Sigmoid colon (tissue), 7 donors: Measurements from ENCODE around the gene MLH3. TPM values are rescaled to one million over a fixed set of nuclear protein-coding genes. Genes with fewer than 3 reads are reported as not detected.

ENCODE experiments used
- DNase-seq: peaks from one replicate; pipeline ENCODE4 v3.0.0-alpha.2; 2019
- H3K27ac ChIP-seq, 4 donors: fragments of 200-600 bp; sonication (generic); one replicate each; pipeline ENCODE4 v1.5.1; 2016 to 2019; ENCODE audit warnings: mild to moderate bottlenecking in 1 of 4
- H3K27me3 ChIP-seq, 3 donors: fragments of 200-600 bp; sonication (generic); one replicate each; pipeline ENCODE4 v1.5.1; 2019; ENCODE audit warnings: mild to moderate bottlenecking in 1 of 3
- H3K36me3 ChIP-seq, 4 donors: fragments of 200-600 bp; sonication (generic); one replicate each; pipeline ENCODE4 v1.5.1; 2016 to 2019
- H3K4me1 ChIP-seq, 4 donors: fragments of 200-600 bp; sonication (generic); one replicate each; pipeline ENCODE4 v1.5.1; 2017 to 2019
- H3K4me3 ChIP-seq, 4 donors: fragments of 200-600 bp; sonication (generic); one replicate each; pipeline ENCODE4 v1.5.1; 2017 to 2019; ENCODE audit warnings: mild to moderate bottlenecking in 2 of 4, moderate library complexity in 1 of 4
- H3K9me3 ChIP-seq, 4 donors: fragments of 200-600 bp in 3 of 4; sonication (generic) in 3 of 4; one replicate each; pipeline versions ENCODE4 v1.5.1 to v1.6.1; 2013 to 2019
- EP300 ChIP-seq, 4 donors: sonication (generic); formaldehyde crosslinking; IDR thresholded peaks; one replicate each; pipeline ENCODE4 v1.6.1; 2017; ENCODE audit warnings: antibody characterized with exemption in 4 of 4
- POLR2A ChIP-seq, 2 donors: fragments of 450-650 bp; IDR thresholded peaks; one replicate each; pipeline ENCODE4 v1.6.1; 2016; ENCODE audit warnings: antibody characterized with exemption in 2 of 2, mild to moderate bottlenecking in 2 of 2, moderate library complexity in 2 of 2
- POLR2AphosphoS5 ChIP-seq, 4 donors: sonication (generic); formaldehyde crosslinking; IDR thresholded peaks; one replicate each; pipeline ENCODE4 v1.6.1; 2017; ENCODE audit warnings: antibody characterized with exemption in 4 of 4
- WGBS, 2 donors: extraction: QIAGEN DNeasy Blood & Tissue Kit; methylation state at CpG; one replicate each; pipeline ENCODE4 v1.1.7; 2013; 5-methylcytosine and 5-hydroxymethylcytosine counted together
- intact Hi-C: fragments of 100-400 bp; cut with DNase I; formaldehyde crosslinking; loops from one replicate; pipeline ENCODE4 v1.15.1; 2023
- polyA plus RNA-seq, 3 donors: library from polyadenylated mRNA; stranded (reverse); fragments of 200-250 nt; gene quantifications; one replicate each; pipeline ENCODE4 v1.2.3, GENCODE V29; 2013
- total RNA-seq, 4 donors: library from RNA; depleted of rRNA; stranded (reverse); fragments of >200 nt; gene quantifications; one replicate each; pipeline ENCODE4 v1.1.0, GENCODE V29; 2016
- TF ChIP-seq, protein P1 (sequence below), 4 experiments: fragments of 450-650 bp in 3 of 4; fragments of 200-600 bp in 1 of 4; IDR thresholded peaks; one replicate each; pipeline ENCODE4 v1.5.1; 2016 to 2019; ENCODE audit warnings: antibody characterized with exemption in 4 of 4, mild to moderate bottlenecking in 3 of 4, moderate library complexity in 2 of 4
- donor health status: healthy with polysubstance abuse.
- donor health status: Bipolar disorder and iron deficiency.
- donor health status: healthy.

MLH3 gene
- total and polyA plus RNA-seq, 7 donors: 3.6 to 42.9 (median 30.0) TPM

DNA sequence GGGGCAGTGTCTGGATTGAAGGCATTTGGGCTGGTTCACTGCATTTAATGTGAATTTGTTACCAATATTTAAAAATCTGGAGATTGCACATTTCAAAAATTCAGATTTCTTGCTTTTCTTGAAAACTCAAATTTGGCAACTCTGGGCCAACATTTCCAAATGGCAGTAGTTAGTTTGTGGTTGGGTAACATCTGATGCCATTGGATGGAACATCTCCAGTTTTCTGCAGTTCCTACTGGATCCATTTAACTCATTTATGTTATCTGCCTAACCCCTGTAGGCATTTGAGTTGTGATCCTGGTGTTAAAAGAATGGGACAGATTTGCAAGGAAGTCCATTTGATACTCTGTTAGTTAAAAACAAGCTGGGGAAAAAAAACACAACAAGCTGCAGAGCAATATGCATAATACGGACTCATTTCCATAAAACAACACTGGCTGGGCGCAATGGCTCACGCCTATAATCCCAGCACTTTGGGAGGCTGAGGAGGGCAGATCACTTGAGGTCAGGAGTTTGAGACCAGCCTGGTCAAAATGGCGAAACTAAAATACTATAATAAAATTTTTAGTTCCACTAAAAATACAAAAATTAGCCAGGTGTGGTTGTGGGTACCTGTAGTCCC lies 40.7 kb downstream of the MLH3 start:
- Histone ChIP-seq H3K4me1 (peaks cover 0 to 14% (median 6%) of the 10 kb centered on the region in 4 donors), H3K9me3 (no peaks in the 10 kb centered on the region), H3K27ac (peak overlapping the region in 3 of 4 donors; percentile 22 to 57 (median 38)), H3K4me3 (no peak overlapping the region), H3K36me3 (peaks cover 15 to 93% (median 48%) of the 10 kb centered on the region in 4 donors), H3K27me3 (no peaks in the 10 kb centered on the region)
- WGBS, 2 donors: 94% methylated on average over 4 of the region's 4 CpGs
- DNase-seq: no peak
- intact Hi-C loops: no loop called here
- TF ChIP-seq POLR2AphosphoS5 (IDR thresholded peaks at IDR 0.05) (peak in 1 of 4 donors; percentile 3), EP300 (IDR thresholded peaks at IDR 0.05) (no peak)

DNA sequence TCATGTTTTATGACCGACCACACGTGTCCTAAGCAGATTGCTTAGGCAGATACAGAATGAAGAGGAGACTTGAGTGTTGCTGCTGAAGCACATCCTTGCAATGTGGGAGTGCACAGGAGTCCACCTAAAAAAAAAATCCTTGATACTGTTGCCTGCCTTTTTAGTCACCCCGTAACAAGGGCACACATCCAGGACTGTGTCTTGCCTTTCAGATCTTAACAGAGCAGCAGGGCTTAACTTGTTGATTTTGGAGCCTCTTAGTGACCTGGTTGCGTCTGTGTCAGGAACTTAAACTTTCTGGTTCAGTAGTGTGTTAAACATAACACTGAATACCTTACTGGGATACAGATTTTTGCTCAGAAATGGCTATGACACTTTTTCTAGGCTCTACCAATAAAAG lies 42.1 kb downstream of the MLH3 start:
- TF ChIP-seq POLR2A (IDR thresholded peaks at IDR 0.05) (no peak), POLR2AphosphoS5 (IDR thresholded peaks at IDR 0.05) (no peak), EP300 (IDR thresholded peaks at IDR 0.05) (no peak)
- no peak for DNase-seq
- H3K9me3 ChIP-seq: no peaks in the 10 kb centered on the region
- intact Hi-C loops: no loop called here
- H3K36me3 ChIP-seq: peaks cover 15 to 89% (median 42%) of the 10 kb centered on the region in 4 donors
- no peak overlapping the region for H3K4me3 ChIP-seq
- peaks cover 0 to 25% (median 10%) of the 10 kb centered on the region in 4 donors for H3K4me1 ChIP-seq
- WGBS, 2 donors: 88 to 90% methylated on average over 4 of the region's 4 CpGs
- no peaks in the 10 kb centered on the region for H3K27me3 ChIP-seq
- no peak overlapping the region for H3K27ac ChIP-seq

DNA sequence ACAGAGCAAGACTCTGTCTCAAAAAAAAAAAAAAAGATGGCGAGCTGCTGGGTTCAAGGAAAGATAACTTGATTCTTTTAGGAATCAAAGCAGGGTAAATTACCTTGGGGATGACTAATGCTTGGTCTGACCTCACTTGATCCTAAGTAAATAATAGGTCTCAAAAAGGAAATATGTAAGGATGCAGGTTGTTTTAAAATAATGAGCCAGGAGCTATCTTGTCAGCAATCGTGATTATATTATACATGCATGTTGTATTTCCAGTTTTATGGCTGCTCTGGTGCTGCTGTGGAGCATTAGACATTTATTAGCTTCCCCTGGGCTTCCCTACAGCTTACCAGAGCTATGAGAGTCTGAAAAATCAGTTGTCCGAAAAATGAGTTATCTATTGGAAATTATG lies 45.9 kb downstream of the MLH3 start:
- Histone ChIP-seq H3K4me3 (no peak overlapping the region), H3K27me3 (no peaks in the 10 kb centered on the region), H3K9me3 (no peaks in the 10 kb centered on the region), H3K27ac (no peak overlapping the region), H3K4me1 (peaks cover 0 to 22% (median 19%) of the 10 kb centered on the region in 4 donors), H3K36me3 (peaks cover 15 to 57% (median 38%) of the 10 kb centered on the region in 4 donors)
- WGBS, 2 donors: 73 to 87% methylated on average over 3 of the region's 3 CpGs
- no peak for DNase-seq
- no peak for TF ChIP-seq POLR2AphosphoS5 (IDR thresholded peaks at IDR 0.05)
- TF ChIP-seq POLR2A (IDR thresholded peaks at IDR 0.05): no peak
- TF ChIP-seq EP300 (IDR thresholded peaks at IDR 0.05): no peak
- TF ChIP-seq, protein P1, sequence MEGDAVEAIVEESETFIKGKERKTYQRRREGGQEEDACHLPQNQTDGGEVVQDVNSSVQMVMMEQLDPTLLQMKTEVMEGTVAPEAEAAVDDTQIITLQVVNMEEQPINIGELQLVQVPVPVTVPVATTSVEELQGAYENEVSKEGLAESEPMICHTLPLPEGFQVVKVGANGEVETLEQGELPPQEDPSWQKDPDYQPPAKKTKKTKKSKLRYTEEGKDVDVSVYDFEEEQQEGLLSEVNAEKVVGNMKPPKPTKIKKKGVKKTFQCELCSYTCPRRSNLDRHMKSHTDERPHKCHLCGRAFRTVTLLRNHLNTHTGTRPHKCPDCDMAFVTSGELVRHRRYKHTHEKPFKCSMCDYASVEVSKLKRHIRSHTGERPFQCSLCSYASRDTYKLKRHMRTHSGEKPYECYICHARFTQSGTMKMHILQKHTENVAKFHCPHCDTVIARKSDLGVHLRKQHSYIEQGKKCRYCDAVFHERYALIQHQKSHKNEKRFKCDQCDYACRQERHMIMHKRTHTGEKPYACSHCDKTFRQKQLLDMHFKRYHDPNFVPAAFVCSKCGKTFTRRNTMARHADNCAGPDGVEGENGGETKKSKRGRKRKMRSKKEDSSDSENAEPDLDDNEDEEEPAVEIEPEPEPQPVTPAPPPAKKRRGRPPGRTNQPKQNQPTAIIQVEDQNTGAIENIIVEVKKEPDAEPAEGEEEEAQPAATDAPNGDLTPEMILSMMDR (IDR thresholded peaks at IDR 0.05): no peak
- intact Hi-C loops: no loop called here

DNA sequence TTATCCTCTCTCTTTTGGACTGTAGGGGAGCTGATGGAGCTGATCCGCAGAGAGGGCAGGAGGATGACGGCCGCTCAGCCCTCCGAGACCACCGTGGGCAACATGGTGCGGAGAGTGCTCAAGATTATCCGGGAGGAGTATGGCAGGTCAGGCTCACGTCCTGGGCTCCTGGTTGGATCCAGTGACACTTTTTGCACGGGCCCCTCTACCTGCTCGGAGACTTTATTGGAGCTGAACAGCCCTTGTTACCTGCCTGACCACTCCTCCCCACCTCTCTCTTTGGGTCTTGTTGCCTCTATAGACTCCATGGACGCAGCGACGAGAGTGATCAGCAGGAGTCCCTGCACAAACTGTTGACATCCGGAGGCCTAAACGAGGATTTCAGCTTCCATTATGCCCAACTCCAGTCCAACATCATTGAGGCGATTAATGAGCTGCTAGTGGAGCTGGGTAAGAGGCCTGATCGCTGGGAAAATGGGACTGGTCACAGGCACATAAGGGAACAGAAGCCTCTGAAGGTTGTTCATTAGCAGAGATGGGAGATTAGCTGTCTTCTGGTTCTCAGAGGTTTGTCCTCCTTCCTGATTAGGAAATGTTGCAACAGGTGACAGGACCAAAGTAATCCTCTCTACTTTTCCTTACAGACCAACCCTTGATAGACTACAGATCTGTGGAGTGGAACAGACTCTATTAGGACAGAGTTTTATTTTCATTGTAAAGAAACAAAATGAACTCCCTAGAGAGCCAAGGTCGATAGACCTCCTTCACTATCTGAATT lies 47.8 kb downstream of the MLH3 start:
- TF ChIP-seq POLR2A (IDR thresholded peaks at IDR 0.05) (no peak), POLR2AphosphoS5 (IDR thresholded peaks at IDR 0.05) (no peak), EP300 (IDR thresholded peaks at IDR 0.05) (no peak)
- TF ChIP-seq, protein P1 (IDR thresholded peaks at IDR 0.05): no peak
- H3K27me3 ChIP-seq: no peaks in the 10 kb centered on the region
- peaks cover 13 to 39% (median 28%) of the 10 kb centered on the region in 4 donors for H3K36me3 ChIP-seq
- DNase-seq: no peak
- no peaks in the 10 kb centered on the region for H3K9me3 ChIP-seq
- 6 to 10% methylated on average over 18 of the region's 18 CpGs for WGBS, 2 donors
- peak overlapping the region; percentile 80 to 85 (median 84) for H3K27ac ChIP-seq
- H3K4me1 ChIP-seq: peaks cover 0 to 22% (median 19%) of the 10 kb centered on the region in 4 donors
- intact Hi-C loops: loop anchor here (2.0 to 5.0 kb wide), 2 partner anchors 57 to 64 kb away; partner anchors contain the start of gene ZC2HC1C
- H3K4me3 ChIP-seq: peak overlapping the region; percentile 86 to 96 (median 95)

DNA sequence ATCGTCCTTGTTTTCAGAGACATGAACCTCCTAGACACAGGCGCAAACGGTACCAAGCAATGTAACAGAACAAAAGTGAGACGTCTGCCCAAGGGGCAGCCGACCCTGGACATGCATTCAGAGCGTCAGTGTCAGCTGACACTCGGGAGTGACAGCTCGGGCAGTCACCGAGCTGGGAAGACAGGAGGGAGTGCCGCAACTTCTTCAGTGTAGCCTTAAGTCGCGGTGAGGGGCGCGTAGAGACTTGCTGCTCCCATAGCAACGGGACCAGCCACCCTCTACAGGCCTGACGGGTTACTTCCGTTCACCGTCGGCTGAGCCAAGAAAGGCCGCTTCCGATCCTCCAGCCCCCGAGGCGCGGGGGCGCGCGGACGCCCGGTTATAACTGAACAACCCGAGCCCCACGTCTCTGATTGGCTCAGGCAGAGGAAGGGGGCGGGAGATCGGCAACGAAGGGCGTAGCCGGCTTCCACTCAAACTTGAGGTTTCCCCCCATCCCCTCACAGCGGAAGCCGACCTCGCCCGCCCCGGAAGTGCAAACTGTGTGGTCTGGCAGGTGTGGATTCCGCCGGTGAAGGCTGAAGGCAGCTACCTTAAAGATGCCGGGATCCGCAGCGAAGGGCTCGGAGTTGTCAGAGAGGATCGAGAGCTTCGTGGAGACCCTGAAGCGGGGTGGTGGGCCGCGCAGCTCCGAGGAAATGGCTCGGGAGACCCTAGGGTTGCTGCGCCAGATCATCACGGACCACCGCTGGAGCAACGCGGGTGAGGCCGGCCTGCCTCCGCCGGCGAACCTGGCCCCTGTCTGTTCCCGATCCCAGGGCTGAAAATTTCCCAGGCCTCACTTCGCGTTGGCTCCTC lies 48.6 kb downstream of the MLH3 start, which contains the start of gene EIF2B2:
Gene EIF2B2, plus strand, starts transcription at position 530 of the 858 bp plus-strand sequence. Its CDS starts 70 bp downstream, at position 600.
- H3K4me3 ChIP-seq: peak within 1 kb of the TSS; percentile 86 to 96 (median 95)
- no peaks in the 10 kb centered on the region for H3K9me3 ChIP-seq
- TF ChIP-seq POLR2AphosphoS5 (IDR thresholded peaks at IDR 0.05) (peak; percentile 34 to 72 (median 71)), EP300 (IDR thresholded peaks at IDR 0.05) (no peak), POLR2A (IDR thresholded peaks at IDR 0.05) (peak; percentile 50 to 52)
- TF ChIP-seq, protein P1 (IDR thresholded peaks at IDR 0.05): peak in 1 of 4 experiments; percentile 34
- H3K27me3 ChIP-seq: no peaks in the 10 kb centered on the region
- H3K36me3 ChIP-seq: peaks cover 12 to 30% (median 21%) of the 10 kb centered on the region in 4 donors
- WGBS, 2 donors: 0 to 1% methylated on average over 66 of the region's 66 CpGs
- DNase-seq: peak; percentile 98
- intact Hi-C loops: loop anchor here (2.0 to 5.0 kb wide), 2 partner anchors 56 to 65 kb away; partner anchors contain the start of gene ZC2HC1C
- H3K4me1 ChIP-seq: peaks cover 0 to 22% (median 19%) of the 10 kb centered on the region in 4 donors
- peak within 1 kb of the TSS; percentile 80 to 85 (median 84) for H3K27ac ChIP-seq
